Calu3 (cell line): ENCODE results near the gene NCEH1. TPM values are rescaled to one million over a fixed set of nuclear protein-coding genes. Genes with fewer than 3 reads are reported as not detected.

Source experiments
- BruUV-seq: library from RNA; stranded (reverse); fragments of 400-500 nt; replicated peaks from 2 replicates; lab custom pipeline; 2021; lab: Mats Ljungman, UMichigan
- CTCF ChIA-PET: fragments of 300-600 bp; sonication (Branson Sonifier 250); formaldehyde crosslinking; loops from one replicate; lab custom pipeline; 2022; ENCODE audit warnings: antibody characterized with exemption; lab: Charles Lee
- DNase-seq: peaks from one replicate; pipeline ENCODE4 v3.0.0; 2022
- H3K27ac Mint-ChIP-seq: one replicate; pipeline ENCODE4 v1.8.0; 2022; ENCODE audit warnings: mixed read lengths; ENCODE audit not compliant: unreplicated experiment
- H3K27me3 Mint-ChIP-seq: one replicate; pipeline ENCODE4 v1.8.0; 2022; ENCODE audit warnings: mixed read lengths; ENCODE audit not compliant: unreplicated experiment
- H3K36me3 Mint-ChIP-seq: one replicate; pipeline ENCODE4 v1.8.0; 2022; ENCODE audit warnings: mild to moderate bottlenecking, moderate library complexity, mixed read lengths; ENCODE audit not compliant: insufficient read depth, unreplicated experiment
- H3K4me1 Mint-ChIP-seq: one replicate; pipeline ENCODE4 v1.8.0; 2022; ENCODE audit warnings: mild to moderate bottlenecking, low read depth, mixed read lengths; ENCODE audit not compliant: unreplicated experiment
- H3K4me3 Mint-ChIP-seq: one replicate; pipeline ENCODE4 v1.8.0; 2022; ENCODE audit warnings: mild to moderate bottlenecking, low read depth, moderate library complexity, mixed read lengths; ENCODE audit not compliant: unreplicated experiment
- H3K9me3 Mint-ChIP-seq: one replicate; pipeline ENCODE4 v1.8.0; 2022; ENCODE audit warnings: low read depth, mixed read lengths; ENCODE audit not compliant: unreplicated experiment
- intact Hi-C: fragments of 100-400 bp; cut with micrococcal nuclease; formaldehyde crosslinking; loops from one replicate; pipeline ENCODE4 v1.10.0; 2022; ENCODE audit not compliant: unreplicated experiment
- total RNA-seq: library from RNA; stranded (reverse); gene quantifications from 2 replicates; pipeline ENCODE4 v1.2.3, GENCODE V29; 2022
- TF ChIP-seq, protein P1 (sequence below): fragments of 200-600 bp; IDR thresholded peaks from one replicate; pipeline ENCODE4 v1.8.0; 2022; ENCODE audit warnings: antibody characterized with exemption; ENCODE audit not compliant: unreplicated experiment

Gene NCEH1
- total RNA-seq, 1 experiment from 2014 or later: 163 TPM

DNA sequence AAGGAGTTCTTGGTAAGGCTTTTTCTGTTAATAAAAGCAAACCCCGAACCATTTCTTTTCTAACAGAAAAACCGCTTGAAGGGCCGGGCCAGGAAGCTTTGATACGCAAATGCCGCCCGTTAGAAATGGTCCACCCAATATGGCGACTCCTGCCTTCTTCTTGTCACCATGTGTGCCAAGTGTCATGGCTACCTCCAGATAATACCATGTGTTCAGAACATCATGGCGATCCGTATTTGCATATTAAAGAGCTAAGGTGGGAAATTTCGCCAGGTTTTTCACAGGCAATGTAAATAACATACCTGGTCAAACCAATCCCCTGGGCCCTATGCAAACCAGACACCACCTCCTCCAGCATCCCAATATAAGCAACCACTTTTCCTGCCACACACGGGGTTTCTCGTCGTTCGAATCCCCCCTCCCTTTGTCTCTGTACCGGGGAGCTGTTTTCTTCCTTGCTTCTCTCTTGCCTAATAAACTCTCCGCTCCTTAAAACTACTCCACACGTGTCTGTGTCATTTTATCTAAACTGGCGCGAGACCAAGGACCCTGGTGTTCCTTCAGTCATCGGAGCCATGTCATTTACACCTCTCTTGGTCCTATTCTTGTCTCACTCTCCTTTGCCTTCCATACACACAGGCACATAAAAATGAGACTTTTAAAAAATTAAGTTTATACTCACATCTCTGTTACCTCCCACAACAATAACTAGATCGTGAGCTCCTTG, 34.5 kb downstream of the NCEH1 start:
- no peaks in the 10 kb centered on the region for H3K27me3 Mint-ChIP-seq
- no peak overlapping the region for H3K4me3 Mint-ChIP-seq
- TF ChIP-seq, protein P1, sequence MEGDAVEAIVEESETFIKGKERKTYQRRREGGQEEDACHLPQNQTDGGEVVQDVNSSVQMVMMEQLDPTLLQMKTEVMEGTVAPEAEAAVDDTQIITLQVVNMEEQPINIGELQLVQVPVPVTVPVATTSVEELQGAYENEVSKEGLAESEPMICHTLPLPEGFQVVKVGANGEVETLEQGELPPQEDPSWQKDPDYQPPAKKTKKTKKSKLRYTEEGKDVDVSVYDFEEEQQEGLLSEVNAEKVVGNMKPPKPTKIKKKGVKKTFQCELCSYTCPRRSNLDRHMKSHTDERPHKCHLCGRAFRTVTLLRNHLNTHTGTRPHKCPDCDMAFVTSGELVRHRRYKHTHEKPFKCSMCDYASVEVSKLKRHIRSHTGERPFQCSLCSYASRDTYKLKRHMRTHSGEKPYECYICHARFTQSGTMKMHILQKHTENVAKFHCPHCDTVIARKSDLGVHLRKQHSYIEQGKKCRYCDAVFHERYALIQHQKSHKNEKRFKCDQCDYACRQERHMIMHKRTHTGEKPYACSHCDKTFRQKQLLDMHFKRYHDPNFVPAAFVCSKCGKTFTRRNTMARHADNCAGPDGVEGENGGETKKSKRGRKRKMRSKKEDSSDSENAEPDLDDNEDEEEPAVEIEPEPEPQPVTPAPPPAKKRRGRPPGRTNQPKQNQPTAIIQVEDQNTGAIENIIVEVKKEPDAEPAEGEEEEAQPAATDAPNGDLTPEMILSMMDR: no peak
- intact Hi-C loops: no loop called here
- no peak overlapping the region for H3K27ac Mint-ChIP-seq
- no TSS peak for BruUV-seq
- CTCF ChIA-PET: interaction anchor here (1.0 to 1.4 kb wide), 3 partner anchors 10 to 74 kb away, joined by 3 to 4 read pairs (median 3); partner anchors contain the start of genes ECT2 and NCEH1
- H3K36me3 Mint-ChIP-seq: peaks cover 6% of the 10 kb centered on the region
- DNase-seq: no peak
- H3K4me1 Mint-ChIP-seq: peaks cover 58% of the 10 kb centered on the region
- peaks cover 5% of the 10 kb centered on the region for H3K9me3 Mint-ChIP-seq

DNA sequence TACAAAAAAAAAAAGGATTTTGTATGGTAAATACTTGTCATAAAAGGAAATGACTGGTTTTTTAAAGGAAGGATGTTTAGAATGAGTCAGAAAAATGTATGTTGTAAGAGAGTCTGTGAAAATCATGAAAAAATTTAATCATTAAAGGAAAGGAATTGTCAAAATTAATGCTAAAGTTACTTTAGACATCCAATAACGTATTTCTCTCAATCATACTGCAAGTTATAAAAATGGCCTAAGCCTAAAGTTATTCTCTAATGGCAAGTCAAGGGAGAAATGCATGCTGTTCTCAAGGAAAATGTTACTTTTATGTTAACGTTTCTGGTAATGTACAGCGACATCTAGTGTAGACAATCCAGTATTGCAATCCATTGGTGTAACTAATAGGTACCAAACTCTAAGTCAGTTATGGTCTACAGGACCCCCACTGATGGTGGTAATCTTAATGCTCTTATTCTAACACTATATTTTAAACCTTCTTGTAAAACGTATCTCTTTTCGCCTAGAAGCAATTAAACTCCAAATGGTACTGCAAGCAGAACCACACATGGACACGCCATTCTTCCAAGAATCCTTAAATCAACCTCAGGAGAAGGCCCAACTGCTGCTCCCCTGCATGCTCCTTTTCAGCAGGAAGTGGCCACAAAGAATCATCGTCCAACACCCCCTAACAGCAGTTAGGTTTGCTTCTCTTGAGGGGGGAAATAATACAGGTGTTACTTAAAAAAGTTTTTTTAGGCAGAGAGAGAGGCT, 35.2 kb downstream of the NCEH1 start:
- intact Hi-C loops: no loop called here
- Mint-ChIP-seq H3K4me3 (no peak overlapping the region), H3K27ac (no peak overlapping the region), H3K9me3 (peaks cover 2% of the 10 kb centered on the region), H3K27me3 (no peaks in the 10 kb centered on the region), H3K4me1 (peaks cover 51% of the 10 kb centered on the region), H3K36me3 (peaks cover under 1% of the 10 kb centered on the region)
- peak; percentile 48 for DNase-seq
- no TSS peak for BruUV-seq
- TF ChIP-seq, protein P1: peak; percentile 89
- CTCF ChIA-PET: interaction anchor here (1.3 to 3.9 kb wide), 2 partner anchors 36 to 75 kb away, joined by 3 to 80 read pairs; partner anchors contain the start of genes ECT2 and NCEH1

DNA sequence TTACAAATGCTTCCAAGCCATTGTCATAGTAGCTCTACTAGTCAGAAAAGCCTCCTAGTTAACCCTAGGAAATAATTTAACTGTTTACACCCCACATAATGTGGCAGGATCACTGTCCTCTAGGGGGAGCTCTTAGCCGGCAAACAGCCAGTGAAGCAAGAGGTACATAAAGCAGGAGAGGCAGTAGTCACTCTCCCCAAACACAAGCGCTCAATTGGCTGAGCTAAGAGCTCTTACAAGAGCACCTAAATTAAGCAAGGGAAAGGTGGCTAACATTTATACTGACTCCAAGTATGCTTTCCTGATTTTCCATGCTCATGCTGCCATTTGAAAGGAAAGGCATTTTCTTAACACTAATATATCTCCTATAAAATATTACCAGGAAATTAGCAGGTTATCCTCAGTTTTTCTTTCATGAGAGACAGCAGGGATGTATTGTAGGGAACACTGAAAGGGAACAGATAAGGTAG, 37.6 kb downstream of the NCEH1 start:
- Mint-ChIP-seq H3K9me3 (no peaks in the 10 kb centered on the region), H3K27me3 (no peaks in the 10 kb centered on the region), H3K4me1 (peaks cover 34% of the 10 kb centered on the region), H3K36me3 (no peaks in the 10 kb centered on the region), H3K4me3 (no peak overlapping the region), H3K27ac (peak overlapping the region; percentile 41)
- no TSS peak for BruUV-seq
- TF ChIP-seq, protein P1: peak; percentile 99
- intact Hi-C loops: loop anchor here (1.0 kb wide), 2 partner anchors 38 to 77 kb away; partner anchors contain the start of genes ECT2 and NCEH1
- DNase-seq: peak; percentile 93
- CTCF ChIA-PET: interaction anchor here (0.6 to 3.9 kb wide), 19 partner anchors 13 to 1872 kb away, joined by 3 to 80 read pairs (median 4); partner anchors contain the start of genes ECT2 and NCEH1

DNA sequence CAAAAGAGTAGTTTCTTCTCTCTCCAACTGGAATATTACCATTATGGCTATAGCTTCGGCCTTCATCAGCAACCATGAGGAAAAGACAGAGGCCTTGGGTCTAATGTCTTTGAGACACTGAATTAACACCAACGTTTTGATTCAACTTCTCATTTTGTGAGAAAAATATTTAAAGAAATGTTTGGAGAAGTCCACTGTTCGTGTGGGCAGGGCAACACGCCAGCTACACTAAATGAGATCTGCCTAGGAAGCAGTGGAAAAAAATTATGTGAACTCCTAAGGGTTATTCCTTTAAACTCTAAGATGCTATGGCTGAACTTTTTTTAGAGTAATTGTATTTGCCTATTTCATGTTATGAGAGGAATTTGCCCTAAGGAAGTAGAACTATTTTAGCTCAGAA, 41.8 kb downstream of the NCEH1 start:
- DNase-seq: no peak

More for the DNA sequence above, 41.8 kb downstream of the NCEH1 start:
- BruUV-seq: no TSS peak
- Mint-ChIP-seq H3K27ac (no peak overlapping the region), H3K27me3 (no peaks in the 10 kb centered on the region), H3K4me1 (peaks cover 54% of the 10 kb centered on the region), H3K9me3 (peaks cover 6% of the 10 kb centered on the region), H3K36me3 (peaks cover 26% of the 10 kb centered on the region), H3K4me3 (no peak overlapping the region)
- intact Hi-C loops: loop anchor here (5.0 kb wide), 2 partner anchors 122 to 317 kb away; no protein-coding TSS in a partner anchor
- CTCF ChIA-PET: interaction anchor here (0.6 to 1.7 kb wide), 2 partner anchors 81 to 321 kb away, joined by 3 to 6 read pairs; partner anchors contain the start of gene ECT2
- TF ChIP-seq, protein P1: no peak
